Measurements from ENCODE around the gene LPAR2. TPM values are rescaled to one million over a fixed set of nuclear protein-coding genes. Genes with fewer than 3 reads are reported as not detected.

LPAR2 gene
- total and polyA plus RNA-seq, 2 experiments from 2014 or later = 39.4 to 63.1 TPM

GRCh38 chr19:19635313-19635702 is 7.3 kb upstream of the LPAR2 start:
- Histone ChIP-seq H3K9me2 (ENCODE audit: insufficient read depth) (no peaks in the 10 kb centered on the region), H3K4me1 (ENCODE audit: insufficient read depth) (no peaks in the 10 kb centered on the region), H3K4me3 (no peak overlapping the region), H3K27me3 (ENCODE audit: insufficient read depth) (no peaks in the 10 kb centered on the region), H3K79me2 (replicated peaks; ENCODE audit: insufficient read depth) (no peaks in the 10 kb centered on the region), H3K36me3 (ENCODE audit: insufficient read depth) (no peaks in the 10 kb centered on the region; the same call in 1 of the 2 replicates), H3K27ac (ENCODE audit: low read depth) (no peak overlapping the region), H4K20me1 (replicated peaks; ENCODE audit: insufficient read depth) (no peaks in the 10 kb centered on the region), H3F3A (replicated peaks; ENCODE audit: low read depth) (no peaks in the 10 kb centered on the region), H3K4me2 (no peak overlapping the region), H2AFZ (no peak overlapping the region)
- Mint-ChIP-seq H3K4me1 (peaks cover 3% of the 10 kb centered on the region; the same call in 1 of the 3 replicates), H3K36me3 (ENCODE audit: low read depth) (peaks cover 21% of the 10 kb centered on the region), H3K27me3 (ENCODE audit: insufficient read depth, low read depth, poor library complexity) (peaks cover 9% of the 10 kb centered on the region), H3K4me3 (no peak overlapping the region), H3K27ac (no peak overlapping the region), H3K9me3 (no peaks in the 10 kb centered on the region)
- no peak for DNase-seq (ENCODE audit: low spot score)
- no peak for ATAC-seq
- TF ChIP-seq NANOG (IDR thresholded peaks at IDR 0.05; ENCODE audit: borderline replicate concordance) (no peak), ZNF462 (CRISPR knock-in tag; IDR thresholded peaks at IDR 0.05) (no peak), ZNF331 (CRISPR knock-in tag; IDR thresholded peaks at IDR 0.05; ENCODE audit: low read depth) (no peak), POLR2AphosphoS5 (IDR thresholded peaks at IDR 0.05; ENCODE audit: low read depth) (no peak), JUNB (IDR thresholded peaks at IDR 0.05; ENCODE audit: unreplicated experiment) (no peak), REST (IDR thresholded peaks at IDR 0.05; ENCODE audit: unreplicated experiment) (no peak), EZH2 (IDR thresholded peaks at IDR 0.05; ENCODE audit: low read depth, unreplicated experiment) (no peak), STAT1 (IDR thresholded peaks at IDR 0.05; ENCODE audit: unreplicated experiment) (no peak), EZH2phosphoT487 (IDR thresholded peaks at IDR 0.05; ENCODE audit: unreplicated experiment) (no peak), CREB1 (CRISPR knock-in tag; IDR thresholded peaks at IDR 0.05; ENCODE audit: low read depth) (no peak), CTCF (conservative IDR thresholded peaks at IDR 0.05; ENCODE audit: low read depth in 2 of 2) (no peak), ZNF114 (CRISPR knock-in tag; IDR thresholded peaks at IDR 0.05) (no peak), ETS1 (IDR thresholded peaks at IDR 0.05) (no peak)

Measured in GM23338 (cell line).